Measurements from ENCODE around the gene SMARCA1. TPM values are rescaled to one million over a fixed set of nuclear protein-coding genes. Genes with fewer than 3 reads are reported as not detected.

SMARCA1 gene
- total and polyA plus RNA-seq, 2 experiments from 2014 or later = 30.1 to 51.8 TPM

GRCh38 chrX:129494887-129495286, 28.4 kb downstream of the SMARCA1 start (continued):
- no peak for TF ChIP-seq ZNF462 (CRISPR knock-in tag; IDR thresholded peaks at IDR 0.05)
- no peak for TF ChIP-seq ZNF114 (CRISPR knock-in tag; IDR thresholded peaks at IDR 0.05)
- TF ChIP-seq NANOG (IDR thresholded peaks at IDR 0.05; ENCODE audit: borderline replicate concordance) = no peak
- TF ChIP-seq REST (IDR thresholded peaks at IDR 0.05; ENCODE audit: unreplicated experiment) = no peak
- no peak for TF ChIP-seq JUNB (IDR thresholded peaks at IDR 0.05; ENCODE audit: unreplicated experiment)

GRCh38 chrX:129493643-129494042, 29.6 kb downstream of the SMARCA1 start:
- H3K9me3 Mint-ChIP-seq = no peaks in the 10 kb centered on the region
- Histone ChIP-seq H3K79me2 (replicated peaks; ENCODE audit: insufficient read depth) (no peaks in the 10 kb centered on the region), H4K20me1 (replicated peaks; ENCODE audit: insufficient read depth) (no peaks in the 10 kb centered on the region), H2AFZ (no peak overlapping the region), H3K4me2 (no peak overlapping the region), H3K4me3 (no peak overlapping the region), H3K4me1 (ENCODE audit: insufficient read depth) (no peaks in the 10 kb centered on the region), H3K36me3 (ENCODE audit: insufficient read depth) (peaks cover 5% of the 10 kb centered on the region), H3K27me3 (ENCODE audit: insufficient read depth) (no peaks in the 10 kb centered on the region), H3K27ac (ENCODE audit: low read depth) (no peak overlapping the region), H3F3A (replicated peaks; ENCODE audit: low read depth) (no peaks in the 10 kb centered on the region), H3K9me2 (ENCODE audit: insufficient read depth) (no peaks in the 10 kb centered on the region)
- no peaks in the 10 kb centered on the region for H3K27me3 Mint-ChIP-seq (ENCODE audit: insufficient read depth, low read depth, poor library complexity)
- ATAC-seq = no peak
- no peak for DNase-seq (ENCODE audit: low spot score)
- H3K4me3 Mint-ChIP-seq = no peak overlapping the region
- H3K36me3 Mint-ChIP-seq (ENCODE audit: low read depth) = peaks cover 48% of the 10 kb centered on the region
- no peaks in the 10 kb centered on the region for H3K4me1 Mint-ChIP-seq
- no peak overlapping the region for H3K27ac Mint-ChIP-seq
- no peak for TF ChIP-seq ZNF331 (CRISPR knock-in tag; IDR thresholded peaks at IDR 0.05; ENCODE audit: low read depth)
- TF ChIP-seq ETS1 (IDR thresholded peaks at IDR 0.05) = no peak
- no peak for TF ChIP-seq EZH2phosphoT487 (IDR thresholded peaks at IDR 0.05; ENCODE audit: unreplicated experiment)
- no peak for TF ChIP-seq CREB1 (CRISPR knock-in tag; IDR thresholded peaks at IDR 0.05; ENCODE audit: low read depth)
- no peak for TF ChIP-seq EZH2 (IDR thresholded peaks at IDR 0.05; ENCODE audit: low read depth, unreplicated experiment)
- TF ChIP-seq POLR2AphosphoS5 (IDR thresholded peaks at IDR 0.05; ENCODE audit: low read depth) = no peak
- TF ChIP-seq ZNF114 (CRISPR knock-in tag; IDR thresholded peaks at IDR 0.05) = no peak
- no peak for TF ChIP-seq STAT1 (IDR thresholded peaks at IDR 0.05; ENCODE audit: unreplicated experiment)
- TF ChIP-seq REST (IDR thresholded peaks at IDR 0.05; ENCODE audit: unreplicated experiment) = no peak
